Endothelial cell (in vitro differentiated cells): ENCODE measurements around the gene DENND10. TPM values are rescaled to one million over a fixed set of nuclear protein-coding genes. Genes with fewer than 3 reads are reported as not detected.

Source experiments
- DNase-seq: peaks from one replicate; pipeline ENCODE4 v3.0.0; 2021; ENCODE audit warnings: low spot score
- H3K27ac Mint-ChIP-seq: one replicate; pipeline ENCODE4 v1.8.0; 2021; ENCODE audit warnings: mixed read lengths, inconsistent platforms; ENCODE audit not compliant: unreplicated experiment
- H3K27me3 Mint-ChIP-seq: one replicate; pipeline ENCODE4 v1.8.0; 2021; ENCODE audit warnings: mild to moderate bottlenecking, moderate library complexity, mixed read lengths, inconsistent platforms; ENCODE audit not compliant: unreplicated experiment
- H3K36me3 Mint-ChIP-seq: one replicate; pipeline ENCODE4 v1.8.0; 2021; ENCODE audit warnings: mild to moderate bottlenecking, low read depth, mixed read lengths, inconsistent platforms; ENCODE audit not compliant: unreplicated experiment
- H3K4me1 Mint-ChIP-seq: one replicate; pipeline ENCODE4 v1.8.0; 2021; ENCODE audit warnings: mild to moderate bottlenecking, mixed read lengths, inconsistent platforms; ENCODE audit not compliant: unreplicated experiment
- H3K4me3 Mint-ChIP-seq: one replicate; pipeline ENCODE4 v1.8.0; 2021; ENCODE audit warnings: mild to moderate bottlenecking, mixed read lengths, inconsistent platforms; ENCODE audit not compliant: unreplicated experiment
- H3K9me3 Mint-ChIP-seq: one replicate; pipeline ENCODE4 v1.8.0; 2021; ENCODE audit warnings: mixed read lengths, inconsistent platforms; ENCODE audit not compliant: unreplicated experiment
- CTCF ChIP-seq: fragments of 200-600 bp; sonication (generic); IDR thresholded peaks from one replicate; pipeline ENCODE4 v1.5.0; 2021; ENCODE audit warnings: antibody characterized with exemption; ENCODE audit not compliant: unreplicated experiment
- total RNA-seq: library from RNA; stranded (reverse); fragmentation: NEBNext Ultra II Directional; extraction: Animal tissue kit (Norgen Biotek cat#: 25700); gene quantifications from one replicate; pipeline ENCODE4 v1.2.1, GENCODE V29; 2021; ENCODE audit not compliant: unreplicated experiment

The DENND10 gene
- total RNA-seq, 1 donor from 2014 or later = 40.6 TPM

GRCh38 chr10:119060107-119060506 is 43.8 kb upstream of the DENND10 start:
- no peak for TF ChIP-seq CTCF
- Mint-ChIP-seq H3K27me3 (no peaks in the 10 kb centered on the region), H3K4me1 (no peaks in the 10 kb centered on the region), H3K9me3 (no peaks in the 10 kb centered on the region), H3K27ac (no peak overlapping the region), H3K36me3 (peaks cover 42% of the 10 kb centered on the region), H3K4me3 (no peak overlapping the region)
- DNase-seq = no peak

GRCh38 chr10:119061352-119061751 is 42.6 kb upstream of the DENND10 start:
- Mint-ChIP-seq H3K27ac (no peak overlapping the region), H3K27me3 (no peaks in the 10 kb centered on the region), H3K36me3 (peaks cover 45% of the 10 kb centered on the region), H3K4me3 (no peak overlapping the region), H3K9me3 (no peaks in the 10 kb centered on the region), H3K4me1 (no peaks in the 10 kb centered on the region)
- DNase-seq = no peak
- TF ChIP-seq CTCF = no peak

- TF ChIP-seq CTCF = no peak
- H3K9me3 Mint-ChIP-seq = no peaks in the 10 kb centered on the region
- no peak for DNase-seq
- H3K4me3 Mint-ChIP-seq = no peak overlapping the region
- no peak overlapping the region for H3K27ac Mint-ChIP-seq
- no peaks in the 10 kb centered on the region for H3K4me1 Mint-ChIP-seq
- H3K27me3 Mint-ChIP-seq = no peaks in the 10 kb centered on the region
- peaks cover 45% of the 10 kb centered on the region for H3K36me3 Mint-ChIP-seq
These were observed 42.0 kb upstream of the DENND10 start for GRCh38 chr10:119061926-119062325.

- Mint-ChIP-seq H3K36me3 (peaks cover 30% of the 10 kb centered on the region), H3K27ac (no peak overlapping the region), H3K4me3 (no peak overlapping the region), H3K4me1 (no peaks in the 10 kb centered on the region), H3K9me3 (no peaks in the 10 kb centered on the region), H3K27me3 (no peaks in the 10 kb centered on the region)
- no peak for DNase-seq
- no peak for TF ChIP-seq CTCF
These were observed 33.3 kb upstream of the DENND10 start for GRCh38 chr10:119070395-119071165.

GRCh38 chr10:119073584-119073983 is 30.3 kb upstream of the DENND10 start:
- Mint-ChIP-seq H3K9me3 (no peaks in the 10 kb centered on the region), H3K4me3 (no peak overlapping the region), H3K4me1 (peaks cover 3% of the 10 kb centered on the region), H3K27me3 (no peaks in the 10 kb centered on the region), H3K36me3 (peaks cover 24% of the 10 kb centered on the region), H3K27ac (no peak overlapping the region)
- no peak for TF ChIP-seq CTCF
- DNase-seq = no peak
